HepG2 (cell line): ENCODE results near the gene ECE2. TPM values are rescaled to one million over a fixed set of nuclear protein-coding genes. Genes with fewer than 3 reads are reported as not detected.
A peak's percentile ranks its signal among the peaks of the same experiment; 100 is the strongest.

Experiments used
- DR1 ChIP-seq: sonication (generic); formaldehyde crosslinking; IDR thresholded peaks from 2 replicates; pipeline ENCODE4 v1.8.0; 2021; ENCODE audit warnings: mild to moderate bottlenecking, missing genetic modification reagents, inconsistent platforms
- EEA1 ChIP-seq: sonication (generic); formaldehyde crosslinking; IDR thresholded peaks from 2 replicates; pipeline ENCODE4 v1.5.1; 2020; ENCODE audit warnings: mild to moderate bottlenecking, missing genetic modification reagents, borderline replicate concordance
- GLI4 ChIP-seq: sonication (generic); formaldehyde crosslinking; IDR thresholded peaks from 2 replicates; pipeline ENCODE4 v1.5.1; 2020; ENCODE audit warnings: missing genetic modification reagents, mild to moderate bottlenecking, moderate library complexity, borderline replicate concordance
- JUND ChIP-seq: sonication (generic); formaldehyde crosslinking; IDR thresholded peaks from 2 replicates; pipeline ENCODE4 v1.8.0; 2022; ENCODE audit warnings: mild to moderate bottlenecking, missing genetic modification reagents
- KAT2B ChIP-seq: fragments of 150-350 bp; IDR thresholded peaks from 2 replicates; pipeline ENCODE4 v1.6.1; 2014; ENCODE audit warnings: low read depth, low read length, borderline replicate concordance
- POGK ChIP-seq: sonication (generic); formaldehyde crosslinking; conservative IDR thresholded peaks from 2 replicates; pipeline ENCODE4 v1.8.0; 2022; ENCODE audit warnings: mild to moderate bottlenecking, moderate library complexity, missing genetic modification reagents
- SNRNP70 ChIP-seq: fragments of 200-400 bp; formaldehyde crosslinking; IDR thresholded peaks from 2 replicates; pipeline ENCODE4 v1.6.1; 2017; ENCODE audit warnings: mild to moderate bottlenecking, low read depth, low read length, moderate library complexity
- SP5 ChIP-seq: IDR thresholded peaks from 2 replicates; pipeline ENCODE4 v1.6.1; 2016; ENCODE audit warnings: low read depth, borderline replicate concordance
- TBP ChIP-seq: sonication (generic); formaldehyde crosslinking; IDR thresholded peaks from 2 replicates; pipeline ENCODE4 v1.5.0; 2020; ENCODE audit warnings: missing genetic modification reagents
- ZBTB7B ChIP-seq: sonication (generic); formaldehyde crosslinking; IDR thresholded peaks from 2 replicates; pipeline ENCODE4 v1.4.0; 2020; ENCODE audit warnings: missing genetic modification reagents
- ZNF251 ChIP-seq: sonication (generic); formaldehyde crosslinking; IDR thresholded peaks from 2 replicates; pipeline ENCODE4 v1.9.0; 2021; ENCODE audit warnings: mild to moderate bottlenecking, missing genetic modification reagents
- ZNF280B ChIP-seq: sonication (generic); formaldehyde crosslinking; IDR thresholded peaks from 2 replicates; pipeline ENCODE4 v1.5.0; 2020; ENCODE audit warnings: missing genetic modification reagents, mild to moderate bottlenecking, borderline replicate concordance
- ZNF577 ChIP-seq: sonication (generic); formaldehyde crosslinking; IDR thresholded peaks from 2 replicates; pipeline ENCODE4 v1.4.0; 2020; ENCODE audit warnings: mild to moderate bottlenecking, low read depth, missing genetic modification reagents, borderline replicate concordance
- ZNF7 ChIP-seq: IDR thresholded peaks from 2 replicates; pipeline ENCODE4 v1.6.1; 2016; ENCODE audit warnings: missing biosample characterization, missing genetic modification reagents
- ZNF841 ChIP-seq: sonication (generic); formaldehyde crosslinking; IDR thresholded peaks from 2 replicates; pipeline ENCODE4 v1.8.1; 2023; ENCODE audit warnings: missing genetic modification reagents, borderline replicate concordance
- polyA plus RNA-seq, 8 experiments: library from polyadenylated mRNA; depleted of rRNA in 3 of 8; stranded (reverse) in 7 of 8; unstranded in 1 of 8; fragments of >200 nt; fragmentation: Illumina TruSeq in 4 of 8; extraction: Trizol in 4 of 8; gene quantifications; 2 replicates each; pipeline versions ENCODE4 v1.2.1 to v1.2.3, GENCODE V29; 2011 to 2016; ENCODE audit warnings: low read depth in 4 of 8, missing spikeins in 1 of 8, mixed read lengths in 1 of 8; ENCODE audit not compliant: insufficient read depth in 1 of 8
- total RNA-seq, 5 experiments: library from RNA; depleted of rRNA; stranded (reverse); fragments of >200 nt; fragmentation: Illumina TruSeq; extraction: Trizol; gene quantifications; 2 replicates each; pipeline ENCODE4 v1.2.3, GENCODE V29; 2016; ENCODE audit warnings: low read depth in 1 of 5
- TF ChIP-seq, protein P1 (sequence below): sonication (generic); formaldehyde crosslinking; IDR thresholded peaks from 2 replicates; pipeline ENCODE4 v1.5.1; 2020; ENCODE audit warnings: mild to moderate bottlenecking, missing genetic modification reagents, moderate library complexity
- TF ChIP-seq, protein P2 (sequence below): sonication (generic); formaldehyde crosslinking; conservative IDR thresholded peaks from 2 replicates; pipeline ENCODE4 v1.4.0; 2020; ENCODE audit warnings: missing genetic modification reagents

The ECE2 gene
- total and polyA plus RNA-seq, 2 of the 13 experiments (the other 11 are each of a cell fraction or from before 2014, with no cell fraction given), result not detected

DNA sequence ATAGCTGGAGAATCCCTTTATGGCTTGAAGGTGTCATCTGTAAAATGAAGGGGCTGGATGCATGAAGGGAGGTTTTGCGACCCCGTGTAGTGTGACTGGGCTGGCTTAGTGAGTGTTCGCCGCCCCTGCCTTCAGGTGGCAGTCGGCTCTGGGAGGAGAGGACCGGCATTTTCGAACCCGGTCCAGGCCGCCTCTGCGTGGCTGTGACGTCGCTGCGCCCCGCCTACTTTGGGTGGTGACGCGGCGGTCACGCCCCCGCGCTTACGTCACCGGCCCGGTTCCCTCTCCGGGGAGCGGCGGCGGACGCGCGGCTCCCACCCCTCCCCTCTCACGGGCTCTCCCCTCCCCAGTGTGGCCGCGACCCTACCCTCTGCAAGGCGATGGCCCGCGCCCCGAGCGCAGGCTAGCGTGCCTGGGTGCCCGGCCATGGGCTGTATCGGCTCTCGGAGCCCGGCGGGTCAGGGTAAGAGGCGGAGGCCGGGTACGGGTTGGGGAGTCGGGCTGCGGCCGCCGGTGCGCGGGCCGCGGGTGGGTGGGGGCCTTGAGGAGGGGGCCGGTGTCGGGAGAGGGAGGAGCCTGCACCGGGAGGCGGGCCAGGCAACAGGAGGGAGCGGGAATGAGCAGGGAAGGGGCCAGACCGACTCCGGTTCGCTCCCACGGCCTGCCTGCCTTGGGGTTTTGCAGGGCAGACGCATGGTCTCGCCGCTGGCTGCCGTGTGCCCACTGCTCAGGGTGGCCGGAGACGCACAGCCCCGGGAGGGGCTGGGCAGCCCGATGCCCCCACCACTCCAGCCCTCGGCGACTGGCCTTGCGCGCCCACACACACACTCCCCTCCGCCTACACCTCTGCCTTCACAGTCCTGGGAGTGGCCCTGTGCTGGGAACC, 60.1 kb downstream of the ECE2 start (continued):
- TF ChIP-seq POGK (peak; percentile 71; the same call in 1 of the 2 replicates), KAT2B (no peak), GLI4 (CRISPR knock-in tag) (no peak), SNRNP70 (no peak), ZNF280B (CRISPR knock-in tag) (no peak; the same call in 1 of the 2 replicates), DR1 (CRISPR knock-in tag) (no peak), TBP (no peak), ZNF7 (CRISPR knock-in tag) (no peak), EEA1 (CRISPR knock-in tag) (no peak; the same call in 1 of the 2 replicates), ZBTB7B (CRISPR knock-in tag) (no peak), ZNF577 (CRISPR knock-in tag) (no peak), SP5 (peak; percentile 55; the same call in 1 of the 2 replicates), ZNF251 (CRISPR knock-in tag) (no peak), ZNF841 (CRISPR knock-in tag) (no peak), JUND (CRISPR knock-in tag) (peak; percentile 59; the same call in 1 of the 2 replicates)
- TF ChIP-seq, protein P1, sequence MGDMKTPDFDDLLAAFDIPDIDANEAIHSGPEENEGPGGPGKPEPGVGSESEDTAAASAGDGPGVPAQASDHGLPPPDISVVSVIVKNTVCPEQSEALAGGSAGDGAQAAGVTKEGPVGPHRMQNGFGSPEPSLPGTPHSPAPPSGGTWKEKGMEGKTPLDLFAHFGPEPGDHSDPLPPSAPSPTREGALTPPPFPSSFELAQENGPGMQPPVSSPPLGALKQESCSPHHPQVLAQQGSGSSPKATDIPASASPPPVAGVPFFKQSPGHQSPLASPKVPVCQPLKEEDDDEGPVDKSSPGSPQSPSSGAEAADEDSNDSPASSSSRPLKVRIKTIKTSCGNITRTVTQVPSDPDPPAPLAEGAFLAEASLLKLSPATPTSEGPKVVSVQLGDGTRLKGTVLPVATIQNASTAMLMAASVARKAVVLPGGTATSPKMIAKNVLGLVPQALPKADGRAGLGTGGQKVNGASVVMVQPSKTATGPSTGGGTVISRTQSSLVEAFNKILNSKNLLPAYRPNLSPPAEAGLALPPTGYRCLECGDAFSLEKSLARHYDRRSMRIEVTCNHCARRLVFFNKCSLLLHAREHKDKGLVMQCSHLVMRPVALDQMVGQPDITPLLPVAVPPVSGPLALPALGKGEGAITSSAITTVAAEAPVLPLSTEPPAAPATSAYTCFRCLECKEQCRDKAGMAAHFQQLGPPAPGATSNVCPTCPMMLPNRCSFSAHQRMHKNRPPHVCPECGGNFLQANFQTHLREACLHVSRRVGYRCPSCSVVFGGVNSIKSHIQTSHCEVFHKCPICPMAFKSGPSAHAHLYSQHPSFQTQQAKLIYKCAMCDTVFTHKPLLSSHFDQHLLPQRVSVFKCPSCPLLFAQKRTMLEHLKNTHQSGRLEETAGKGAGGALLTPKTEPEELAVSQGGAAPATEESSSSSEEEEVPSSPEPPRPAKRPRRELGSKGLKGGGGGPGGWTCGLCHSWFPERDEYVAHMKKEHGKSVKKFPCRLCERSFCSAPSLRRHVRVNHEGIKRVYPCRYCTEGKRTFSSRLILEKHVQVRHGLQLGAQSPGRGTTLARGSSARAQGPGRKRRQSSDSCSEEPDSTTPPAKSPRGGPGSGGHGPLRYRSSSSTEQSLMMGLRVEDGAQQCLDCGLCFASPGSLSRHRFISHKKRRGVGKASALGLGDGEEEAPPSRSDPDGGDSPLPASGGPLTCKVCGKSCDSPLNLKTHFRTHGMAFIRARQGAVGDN (CRISPR knock-in tag), result peak; percentile 51
- TF ChIP-seq, protein P2, sequence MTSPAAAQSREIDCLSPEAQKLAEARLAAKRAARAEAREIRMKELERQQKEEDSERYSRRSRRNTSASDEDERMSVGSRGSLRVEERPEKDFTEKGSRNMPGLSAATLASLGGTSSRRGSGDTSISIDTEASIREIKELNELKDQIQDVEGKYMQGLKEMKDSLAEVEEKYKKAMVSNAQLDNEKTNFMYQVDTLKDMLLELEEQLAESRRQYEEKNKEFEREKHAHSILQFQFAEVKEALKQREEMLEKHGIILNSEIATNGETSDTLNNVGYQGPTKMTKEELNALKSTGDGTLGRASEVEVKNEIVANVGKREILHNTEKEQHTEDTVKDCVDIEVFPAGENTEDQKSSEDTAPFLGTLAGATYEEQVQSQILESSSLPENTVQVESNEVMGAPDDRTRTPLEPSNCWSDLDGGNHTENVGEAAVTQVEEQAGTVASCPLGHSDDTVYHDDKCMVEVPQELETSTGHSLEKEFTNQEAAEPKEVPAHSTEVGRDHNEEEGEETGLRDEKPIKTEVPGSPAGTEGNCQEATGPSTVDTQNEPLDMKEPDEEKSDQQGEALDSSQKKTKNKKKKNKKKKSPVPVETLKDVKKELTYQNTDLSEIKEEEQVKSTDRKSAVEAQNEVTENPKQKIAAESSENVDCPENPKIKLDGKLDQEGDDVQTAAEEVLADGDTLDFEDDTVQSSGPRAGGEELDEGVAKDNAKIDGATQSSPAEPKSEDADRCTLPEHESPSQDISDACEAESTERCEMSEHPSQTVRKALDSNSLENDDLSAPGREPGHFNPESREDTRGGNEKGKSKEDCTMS, result no peak
